22Rv1 (cell line): ENCODE measurements around the gene LSAMP.

Experiments used
- H3K27ac ChIP-seq: fragments of 450-650 bp; 2 replicates; pipeline ENCODE4 v1.5.1; 2017
- CTCF ChIP-seq: fragments of 450-650 bp; IDR thresholded peaks from 2 replicates; pipeline ENCODE4 v1.5.1; 2017; ENCODE audit warnings: mild to moderate bottlenecking
- ZFX ChIP-seq: fragments of 450-650 bp; IDR thresholded peaks from 2 replicates; pipeline ENCODE4 v1.6.1; 2017; ENCODE audit warnings: antibody characterized with exemption, borderline replicate concordance

Gene LSAMP

DNA sequence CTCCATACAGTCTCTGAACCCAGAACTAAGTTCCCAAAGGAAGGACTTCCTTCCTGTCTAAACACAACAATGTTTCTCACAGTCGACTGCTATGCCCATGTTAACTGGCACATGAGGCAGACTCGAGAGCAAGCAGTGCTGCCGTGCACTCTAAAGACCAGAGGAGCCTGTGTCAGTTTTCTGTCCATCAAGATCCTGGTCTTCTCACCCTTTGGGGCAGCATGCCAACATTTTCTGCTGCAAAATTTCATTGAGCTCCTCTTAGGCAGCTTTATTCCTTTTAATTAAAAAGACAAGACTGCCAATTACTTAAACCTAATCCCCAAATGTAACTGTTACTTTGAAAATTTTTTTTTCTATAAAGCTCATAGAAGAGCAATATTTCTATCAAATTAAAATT lies 616.9 kb downstream of the LSAMP start:
- TF ChIP-seq CTCF, result no peak
- no peak for TF ChIP-seq ZFX
- no peak overlapping the region for H3K27ac ChIP-seq

GRCh38 chr3:115827495-115827894 lies 617.8 kb downstream of the LSAMP start:
- TF ChIP-seq ZFX (no peak), CTCF (no peak)
- H3K27ac ChIP-seq, result no peak overlapping the region

GRCh38 chr3:115825046-115825445 lies 620.2 kb downstream of the LSAMP start:
- H3K27ac ChIP-seq, result no peak overlapping the region
- TF ChIP-seq CTCF, result no peak
- no peak for TF ChIP-seq ZFX

- H3K27ac ChIP-seq, result no peak overlapping the region
- TF ChIP-seq CTCF, result no peak
- no peak for TF ChIP-seq ZFX
Observed at GRCh38 chr3:115823083-115823482, 622.2 kb downstream of the LSAMP start.

GRCh38 chr3:115822579-115822978 lies 622.7 kb downstream of the LSAMP start:
- TF ChIP-seq ZFX (no peak), CTCF (no peak)
- no peak overlapping the region for H3K27ac ChIP-seq

DNA sequence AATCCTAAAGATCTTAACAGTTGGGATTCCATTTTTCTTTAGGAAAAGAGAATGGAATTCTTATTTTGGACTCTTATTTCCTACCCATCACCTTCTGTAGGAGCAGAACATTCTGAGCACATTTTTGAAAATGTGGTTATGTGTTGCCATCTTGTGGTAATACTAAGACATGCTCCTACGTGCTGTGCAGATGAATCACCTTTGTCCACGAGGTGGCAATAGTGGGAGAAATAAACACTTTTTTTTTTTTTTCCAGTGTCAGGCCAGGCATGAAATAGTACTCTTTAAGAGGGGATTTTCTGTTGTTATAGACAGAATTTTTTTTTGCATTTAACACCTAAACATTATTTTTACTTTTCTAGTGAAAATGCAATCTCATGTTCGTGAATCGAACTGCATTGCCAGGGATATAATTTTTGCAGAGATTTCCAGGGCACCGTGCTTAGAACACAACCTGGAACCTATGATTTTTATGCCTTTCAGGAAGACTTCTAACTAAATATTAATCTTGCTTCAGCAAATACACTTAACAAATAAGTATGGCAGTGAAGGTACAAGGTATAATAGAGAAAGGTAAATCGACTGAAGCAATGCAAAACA lies 625.4 kb downstream of the LSAMP start:
- H3K27ac ChIP-seq, result no peak overlapping the region
- TF ChIP-seq CTCF (peak; percentile 96), ZFX (no peak)

- H3K27ac ChIP-seq, result no peak overlapping the region
Observed at GRCh38 chr3:115814778-115815380, 630.4 kb downstream of the LSAMP start.

More at GRCh38 chr3:115814778-115815380, 630.4 kb downstream of the LSAMP start:
- TF ChIP-seq CTCF (peak; percentile 84), ZFX (no peak)
